ENCODE data around the gene EXOC3L1.

EXOC3L1 gene

DNA sequence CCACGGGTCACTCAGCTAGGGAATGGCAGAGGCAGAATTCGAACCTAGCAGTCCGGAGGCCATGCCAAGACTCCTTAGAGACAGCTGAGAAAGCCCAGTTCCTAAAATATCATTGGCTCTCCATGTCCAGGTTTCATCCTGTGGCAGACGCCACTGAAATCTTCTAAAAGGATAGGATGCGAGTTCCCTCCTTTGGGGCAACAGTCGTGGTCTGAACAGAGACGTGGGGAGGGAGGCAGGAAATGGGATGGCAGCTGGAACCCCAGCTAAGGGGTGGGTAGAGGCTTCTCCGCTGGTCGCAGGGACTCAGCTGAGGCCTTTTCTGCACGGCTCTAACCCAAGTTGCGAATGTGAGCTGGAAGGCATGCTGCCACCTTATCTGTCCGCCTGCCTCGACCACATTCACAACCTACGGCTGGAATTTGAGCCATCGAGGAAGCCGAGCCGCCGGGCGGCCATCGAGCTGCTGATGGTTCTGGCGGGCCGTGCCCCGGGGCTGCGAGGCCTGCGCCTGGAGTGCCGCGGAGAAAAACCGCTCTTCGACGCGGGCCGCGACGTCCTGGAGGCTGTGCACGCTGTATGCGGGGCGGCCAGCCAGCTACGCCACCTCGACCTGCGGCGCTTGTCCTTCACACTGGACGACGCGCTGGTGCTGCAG lies 27.3 kb downstream of the EXOC3L1 start:
- no peak for DNase-seq (ENCODE audit: low spot score)

DNA sequence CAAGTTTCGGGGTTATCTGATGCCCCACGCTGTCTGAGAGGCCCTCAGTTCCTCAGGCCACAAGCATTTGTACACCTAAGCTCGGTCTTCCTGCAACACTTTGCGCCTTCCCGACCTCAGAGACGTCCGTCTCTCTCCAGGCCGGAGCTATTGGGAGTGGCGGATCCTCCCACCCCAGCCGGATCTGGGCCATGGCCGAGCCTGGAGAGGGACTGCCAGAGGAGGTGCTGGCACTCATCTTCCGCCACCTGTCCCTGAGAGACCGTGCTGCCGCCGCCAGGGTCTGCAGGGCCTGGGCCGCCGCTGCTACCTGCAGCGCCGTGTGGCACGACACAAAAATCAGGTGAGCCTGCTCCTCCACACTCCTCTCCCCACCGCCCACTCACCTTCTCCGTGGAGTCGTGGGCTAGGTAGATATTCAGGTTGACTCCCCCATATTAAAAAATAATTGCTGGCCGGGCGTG lies 28.3 kb downstream of the EXOC3L1 start:
- no peak for DNase-seq (ENCODE audit: low spot score)

DNA sequence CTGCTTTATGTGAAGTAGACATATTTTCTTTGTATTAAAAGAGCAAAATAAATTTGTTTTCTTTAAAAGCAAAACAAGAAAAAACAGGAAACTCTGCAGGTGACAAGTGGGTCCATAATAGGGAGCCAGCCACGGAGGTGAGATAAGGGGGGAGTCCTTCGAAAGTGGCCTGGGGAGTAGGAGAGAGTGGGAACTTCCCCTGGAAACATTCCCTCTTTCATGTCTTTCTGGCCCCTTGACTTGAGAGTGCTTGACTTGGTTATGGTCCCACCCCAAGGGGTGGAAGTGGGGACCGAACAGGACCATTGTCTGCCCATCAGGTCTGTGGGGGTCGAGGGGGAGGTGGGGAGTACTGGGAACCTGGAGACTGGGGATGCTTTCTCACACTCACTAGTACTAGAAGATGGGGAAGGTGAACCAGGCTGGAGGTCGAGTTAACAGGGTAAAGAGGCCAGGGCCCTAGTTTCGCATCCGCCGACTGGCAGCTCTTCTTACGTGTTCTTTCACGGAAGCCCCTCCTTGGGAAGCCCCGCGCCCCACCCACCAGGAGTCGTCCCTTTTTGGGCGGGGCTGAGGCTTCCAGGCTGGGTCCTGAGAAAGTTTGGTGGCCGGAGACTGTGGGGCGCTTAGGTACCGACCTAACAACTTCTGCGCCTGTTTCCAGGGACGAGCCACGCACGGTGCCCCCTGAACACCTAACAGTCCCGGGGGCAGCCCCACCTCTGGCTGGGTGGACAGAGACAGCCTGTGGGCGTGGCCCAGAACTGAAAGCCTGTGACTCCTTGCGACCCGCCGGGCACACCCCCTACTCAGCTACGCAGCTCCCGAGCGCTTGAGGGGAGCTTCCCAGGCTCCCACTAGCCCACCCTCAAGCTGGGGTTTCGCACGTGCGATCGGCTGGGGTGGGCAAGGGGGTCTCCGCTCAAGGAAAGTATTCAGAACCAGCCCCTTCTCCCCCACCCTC lies 31.0 kb downstream of the EXOC3L1 start:
- peak; percentile 87 for DNase-seq (ENCODE audit: low spot score)

DNA sequence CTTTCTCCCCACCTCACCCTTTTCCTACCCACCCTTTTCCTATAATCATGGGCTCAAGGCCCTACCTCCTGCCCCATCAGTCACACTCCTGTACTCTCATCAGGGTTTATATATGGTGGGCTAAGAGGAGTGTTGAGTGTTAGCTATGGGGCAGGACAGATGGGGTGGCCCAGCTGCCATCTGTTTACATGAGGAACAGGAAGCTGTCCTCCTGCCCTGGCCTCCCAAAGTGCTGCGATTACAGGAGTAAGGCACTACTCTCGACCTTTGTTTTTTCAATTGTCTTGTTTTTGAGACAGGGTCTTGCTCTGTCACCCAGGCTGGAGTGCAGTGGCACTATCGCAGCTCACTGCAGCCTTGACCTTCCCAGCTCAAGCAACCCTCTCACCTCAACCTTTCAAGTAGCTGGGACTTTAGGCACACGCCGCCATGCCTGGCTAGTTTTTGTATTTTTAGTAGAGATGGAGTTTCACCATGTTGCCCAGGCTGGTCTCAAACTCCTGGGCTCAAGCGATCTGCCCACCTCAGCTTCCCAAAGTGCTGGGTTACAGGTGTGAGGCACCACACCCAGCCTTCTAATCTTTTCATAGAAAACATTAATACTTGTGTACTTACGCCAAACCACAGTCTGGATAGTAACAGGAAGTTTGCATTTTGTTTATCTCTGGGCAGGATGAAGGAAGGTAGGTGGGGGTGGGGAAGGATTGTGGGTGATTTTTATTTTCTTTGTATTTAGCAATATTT lies 31.9 kb downstream of the EXOC3L1 start:
- DNase-seq (ENCODE audit: low spot score): no peak

- no peak for DNase-seq (ENCODE audit: low spot score)
Measured at GRCh38 chr16:67157106-67157748, 32.7 kb downstream of the EXOC3L1 start.

- no peak for DNase-seq (ENCODE audit: low spot score)
Measured at GRCh38 chr16:67156143-67156844, 33.6 kb downstream of the EXOC3L1 start.

- peak; percentile 81 for DNase-seq (ENCODE audit: low spot score)
Measured at GRCh38 chr16:67155295-67156142, 34.4 kb downstream of the EXOC3L1 start.

DNA sequence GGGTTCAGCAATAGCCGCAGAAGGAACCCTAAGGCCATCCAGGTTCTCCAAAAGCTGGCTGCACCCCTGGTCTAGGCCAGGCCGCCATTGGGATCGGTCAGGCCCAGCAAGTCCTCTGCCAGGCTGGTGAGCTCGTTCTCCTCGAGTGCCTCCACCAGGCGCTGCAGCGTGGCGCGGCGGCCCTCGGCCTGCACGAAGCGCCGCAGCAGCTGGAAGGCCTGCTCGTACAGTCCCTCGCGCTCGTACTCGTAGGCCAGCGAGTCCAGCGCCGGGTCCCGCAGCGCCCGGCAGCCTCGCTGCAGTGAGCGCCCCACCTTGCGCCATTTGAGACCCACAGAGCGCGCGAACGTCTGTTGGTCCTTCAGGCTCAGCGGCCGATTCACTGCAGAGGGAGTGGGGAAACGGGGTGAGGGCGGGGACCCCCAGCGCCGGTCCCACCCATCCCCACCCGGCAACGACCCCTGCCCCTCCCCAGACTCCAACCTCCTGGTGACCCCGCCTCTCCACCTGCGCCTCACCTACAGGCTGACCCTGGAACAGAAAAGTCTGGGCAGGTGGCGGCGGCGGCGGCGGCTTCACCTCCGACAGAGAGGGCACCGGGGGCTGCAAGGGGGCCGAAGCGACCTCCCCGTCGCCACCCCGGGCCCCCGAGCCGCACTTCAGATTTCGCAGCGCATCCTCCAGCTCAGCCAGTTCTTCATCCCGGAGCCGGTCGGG lies 35.2 kb downstream of the EXOC3L1 start:
- DNase-seq (ENCODE audit: low spot score): no peak

- DNase-seq (ENCODE audit: low spot score): no peak
Measured at GRCh38 chr16:67151431-67152097, 38.4 kb downstream of the EXOC3L1 start.

DNA sequence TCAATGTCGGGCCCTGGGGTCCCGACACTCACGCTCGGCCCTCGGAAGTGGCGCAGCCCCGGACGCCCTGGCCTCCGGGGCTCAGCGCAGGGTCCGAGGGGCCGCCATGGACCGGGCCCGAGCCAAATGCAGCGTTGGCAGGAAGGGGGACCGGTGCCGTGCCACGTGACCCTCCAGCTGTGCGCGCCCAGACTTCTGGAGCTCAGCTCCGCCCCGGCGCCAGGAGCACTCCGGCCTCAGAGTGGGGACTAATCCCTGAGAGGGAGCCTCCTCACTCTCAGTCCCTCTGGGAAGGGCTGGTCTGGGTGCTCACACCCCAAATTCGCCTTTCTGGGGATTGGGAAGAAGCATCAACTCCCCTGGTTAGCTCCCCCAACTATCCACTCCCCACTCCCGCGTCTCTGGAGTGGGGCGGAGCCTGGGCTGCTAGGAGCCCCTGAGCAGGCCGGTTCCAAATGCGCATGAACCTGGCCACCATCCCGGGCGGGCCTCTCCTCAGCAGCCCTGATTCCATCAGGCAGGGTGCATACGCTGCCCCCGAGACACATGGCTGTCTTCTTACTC lies 39.0 kb downstream of the EXOC3L1 start, which contains the start of gene B3GNT9:
TSS of gene B3GNT9 (minus strand) at position 166 of the 564 bp plus-strand sequence. CDS start 513 bp downstream, outside the sequence.
- peak; percentile 36 for DNase-seq (ENCODE audit: low spot score)

DNA sequence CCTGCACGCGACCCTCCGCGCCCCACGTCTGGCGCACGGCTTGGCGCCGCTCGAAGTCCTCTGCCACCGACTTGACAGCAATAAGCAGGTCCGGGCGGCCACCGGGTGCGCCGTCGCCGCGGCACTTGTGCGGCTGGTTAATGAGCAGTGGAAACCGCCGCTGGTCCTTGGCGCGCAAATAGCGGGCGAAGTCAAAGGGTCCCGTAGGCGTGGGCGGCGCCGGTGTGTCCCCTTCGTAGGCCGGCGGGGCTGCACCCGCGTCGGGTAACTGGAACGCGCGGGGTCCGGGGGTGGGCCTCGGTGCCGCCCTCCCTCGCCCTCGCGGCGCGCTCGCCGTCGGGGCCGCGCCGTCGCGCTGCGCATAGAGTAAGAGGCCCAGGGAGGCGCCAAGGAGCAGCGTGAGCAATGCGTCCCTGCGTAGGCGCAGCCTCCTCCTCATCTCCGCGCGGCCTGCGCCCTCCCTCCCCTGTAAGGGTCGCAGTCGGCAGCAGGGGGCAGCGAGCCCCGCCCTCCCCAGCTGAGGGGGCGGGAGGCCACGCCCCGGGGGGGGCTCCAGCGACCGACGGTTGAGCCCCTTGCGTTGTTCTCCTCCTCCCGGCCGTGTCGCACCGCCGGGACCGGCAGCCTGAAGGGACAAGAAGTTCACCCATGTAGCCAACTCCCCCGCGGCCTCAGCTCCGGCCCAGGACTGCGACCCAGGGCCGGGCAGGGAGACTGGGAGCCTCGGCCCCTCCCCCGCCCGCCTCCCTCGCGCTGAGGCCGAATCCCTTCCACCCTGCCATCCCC lies 39.7 kb downstream of the EXOC3L1 start:
- DNase-seq (ENCODE audit: low spot score): peak; percentile 48

- no peak for DNase-seq (ENCODE audit: low spot score)
Measured at GRCh38 chr16:67149276-67150046, 40.5 kb downstream of the EXOC3L1 start.

DNA sequence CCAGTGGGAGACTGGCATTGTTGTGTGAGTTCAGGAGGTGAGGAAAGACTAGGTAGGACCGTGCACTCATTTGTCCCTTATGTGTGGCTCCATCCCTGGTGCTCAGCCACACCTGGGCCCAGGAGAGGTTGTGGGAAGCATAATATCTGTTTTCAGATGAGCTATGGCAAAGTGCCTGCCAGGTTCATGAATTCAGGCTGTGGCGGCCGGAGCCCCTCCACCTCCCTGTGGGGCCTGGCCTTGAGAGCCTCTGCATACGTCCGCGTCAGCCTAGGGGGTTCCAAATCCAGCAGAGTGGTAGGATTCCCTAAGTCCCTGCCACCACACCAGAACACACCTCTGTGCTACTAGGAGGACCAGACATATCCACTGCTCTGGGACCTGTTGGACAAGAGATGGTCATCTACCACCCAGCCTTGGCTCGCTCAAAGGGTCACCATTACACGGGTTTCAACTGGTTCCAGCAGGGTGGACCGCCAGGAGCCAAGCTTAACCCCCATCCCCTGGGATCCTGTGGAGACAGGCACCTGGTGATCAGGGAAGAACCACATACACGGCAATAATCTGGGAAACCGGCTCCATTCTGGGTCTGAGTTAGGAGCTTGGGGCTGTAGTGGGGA lies 41.2 kb downstream of the EXOC3L1 start:
- DNase-seq (ENCODE audit: low spot score): no peak

- no peak for DNase-seq (ENCODE audit: low spot score)
Measured at GRCh38 chr16:67148221-67148620, 41.7 kb downstream of the EXOC3L1 start.

- DNase-seq (ENCODE audit: low spot score): no peak
Measured at GRCh38 chr16:67147437-67148140, 42.3 kb downstream of the EXOC3L1 start.
